ENCODE measurements around the gene ZNFX1. TPM values are rescaled to one million over a fixed set of nuclear protein-coding genes. Genes with fewer than 3 reads are reported as not detected.

ZNFX1 gene
- polyA plus RNA-seq, 1 donor from 2014 or later: 5.4 TPM

DNA sequence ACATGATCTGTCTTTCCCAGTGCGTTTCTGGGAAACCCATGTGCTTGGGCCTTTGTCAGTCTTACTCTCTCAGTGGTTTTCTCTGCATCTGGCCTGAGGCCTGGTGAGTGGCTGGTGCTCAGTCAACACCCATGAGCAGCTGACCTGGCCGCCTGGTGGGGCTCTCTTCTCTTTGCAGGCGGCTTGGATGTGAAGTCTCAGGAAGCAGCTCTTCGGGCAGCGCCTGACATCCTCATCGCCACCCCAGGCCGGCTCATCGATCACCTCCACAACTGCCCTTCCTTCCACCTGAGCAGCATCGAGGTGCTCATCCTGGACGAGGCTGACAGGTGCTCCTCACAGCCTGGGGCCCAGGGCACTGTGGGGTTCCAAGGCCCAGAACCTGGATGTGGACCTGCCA lies 47.8 kb downstream of the ZNFX1 start:
- H4K20me1 ChIP-seq (ENCODE audit: insufficient read depth): no peaks in the 10 kb centered on the region
- no peak overlapping the region for H3K9ac ChIP-seq (ENCODE audit: low read length)
- H3K9me3 ChIP-seq (ENCODE audit: low read length): no peaks in the 10 kb centered on the region
- H3K27ac ChIP-seq (ENCODE audit: low read length): no peak overlapping the region
- H3K9me2 ChIP-seq (ENCODE audit: insufficient read depth, low read length): no peaks in the 10 kb centered on the region
- H2AFZ ChIP-seq (ENCODE audit: low read depth, low read length): no peak overlapping the region
- no peak overlapping the region for H3K4me2 ChIP-seq (ENCODE audit: low read length)
- no peaks in the 10 kb centered on the region for H3F3A ChIP-seq (ENCODE audit: insufficient read depth, low read length, poor library complexity, severe bottlenecking)
- TF ChIP-seq SMC3 (conservative IDR thresholded peaks at IDR 0.05; ENCODE audit: poor library complexity) (no peak), RAD21 (conservative IDR thresholded peaks at IDR 0.05) (no peak), MXI1 (conservative IDR thresholded peaks at IDR 0.05; ENCODE audit: poor library complexity, severe bottlenecking) (no peak), EP300 (conservative IDR thresholded peaks at IDR 0.05; ENCODE audit: poor library complexity, severe bottlenecking) (no peak)
- no peaks in the 10 kb centered on the region for H3K36me3 ChIP-seq (ENCODE audit: insufficient read depth, low read length)
- no peaks in the 10 kb centered on the region for H3K27me3 ChIP-seq (ENCODE audit: insufficient read depth, low read depth, low read length)
- H3K79me2 ChIP-seq (replicated peaks; ENCODE audit: insufficient read depth, low read length): no peaks in the 10 kb centered on the region
- H3K4me3 ChIP-seq (ENCODE audit: low read length): no peak overlapping the region

DNA sequence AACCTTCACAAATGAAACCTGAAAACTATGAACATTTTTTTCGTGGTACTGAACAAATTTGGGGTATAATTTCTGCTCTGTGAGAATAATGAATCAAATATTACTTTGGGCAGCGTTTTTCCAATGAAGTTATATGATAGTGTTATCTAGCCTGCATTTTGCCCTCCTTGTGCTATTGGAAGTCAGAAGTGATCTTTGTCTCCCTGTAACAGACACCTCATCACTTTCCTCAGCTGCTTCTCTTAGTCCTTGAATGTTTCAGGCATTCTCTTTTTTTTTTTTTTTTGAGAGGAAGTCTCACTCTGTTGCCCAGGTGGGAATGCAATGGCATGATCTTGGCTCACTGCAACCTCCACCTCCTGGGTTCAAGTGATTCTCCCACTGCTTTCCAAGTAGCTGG lies 48.5 kb downstream of the ZNFX1 start:
- no peaks in the 10 kb centered on the region for H3K79me2 ChIP-seq (replicated peaks; ENCODE audit: insufficient read depth, low read length)
- H4K20me1 ChIP-seq (ENCODE audit: insufficient read depth): no peaks in the 10 kb centered on the region
- no peak overlapping the region for H3K4me2 ChIP-seq (ENCODE audit: low read length)
- H3K4me3 ChIP-seq (ENCODE audit: low read length): no peak overlapping the region
- no peaks in the 10 kb centered on the region for H3K9me2 ChIP-seq (ENCODE audit: insufficient read depth, low read length)
- H3K36me3 ChIP-seq (ENCODE audit: insufficient read depth, low read length): no peaks in the 10 kb centered on the region
- H3K27me3 ChIP-seq (ENCODE audit: insufficient read depth, low read depth, low read length): no peaks in the 10 kb centered on the region
- H3F3A ChIP-seq (ENCODE audit: insufficient read depth, low read length, poor library complexity, severe bottlenecking): no peaks in the 10 kb centered on the region
- H3K9me3 ChIP-seq (ENCODE audit: low read length): no peaks in the 10 kb centered on the region
- TF ChIP-seq EZH2 (IDR thresholded peaks at IDR 0.05; ENCODE audit: borderline replicate concordance, insufficient read depth, low read length, poor library complexity, severe bottlenecking) (no peak), POLR2AphosphoS5 (IDR thresholded peaks at IDR 0.05) (no peak), EP300 (conservative IDR thresholded peaks at IDR 0.05; ENCODE audit: poor library complexity, severe bottlenecking) (no peak), TAF1 (IDR thresholded peaks at IDR 0.05; ENCODE audit: low read depth) (no peak), RAD21 (conservative IDR thresholded peaks at IDR 0.05) (no peak), MXI1 (conservative IDR thresholded peaks at IDR 0.05; ENCODE audit: poor library complexity, severe bottlenecking) (no peak), SMC3 (conservative IDR thresholded peaks at IDR 0.05; ENCODE audit: poor library complexity) (no peak)
- TF ChIP-seq, protein P1, sequence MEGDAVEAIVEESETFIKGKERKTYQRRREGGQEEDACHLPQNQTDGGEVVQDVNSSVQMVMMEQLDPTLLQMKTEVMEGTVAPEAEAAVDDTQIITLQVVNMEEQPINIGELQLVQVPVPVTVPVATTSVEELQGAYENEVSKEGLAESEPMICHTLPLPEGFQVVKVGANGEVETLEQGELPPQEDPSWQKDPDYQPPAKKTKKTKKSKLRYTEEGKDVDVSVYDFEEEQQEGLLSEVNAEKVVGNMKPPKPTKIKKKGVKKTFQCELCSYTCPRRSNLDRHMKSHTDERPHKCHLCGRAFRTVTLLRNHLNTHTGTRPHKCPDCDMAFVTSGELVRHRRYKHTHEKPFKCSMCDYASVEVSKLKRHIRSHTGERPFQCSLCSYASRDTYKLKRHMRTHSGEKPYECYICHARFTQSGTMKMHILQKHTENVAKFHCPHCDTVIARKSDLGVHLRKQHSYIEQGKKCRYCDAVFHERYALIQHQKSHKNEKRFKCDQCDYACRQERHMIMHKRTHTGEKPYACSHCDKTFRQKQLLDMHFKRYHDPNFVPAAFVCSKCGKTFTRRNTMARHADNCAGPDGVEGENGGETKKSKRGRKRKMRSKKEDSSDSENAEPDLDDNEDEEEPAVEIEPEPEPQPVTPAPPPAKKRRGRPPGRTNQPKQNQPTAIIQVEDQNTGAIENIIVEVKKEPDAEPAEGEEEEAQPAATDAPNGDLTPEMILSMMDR (IDR thresholded peaks at IDR 0.05; ENCODE audit: poor library complexity, severe bottlenecking): no peak
- TF ChIP-seq, protein P2, sequence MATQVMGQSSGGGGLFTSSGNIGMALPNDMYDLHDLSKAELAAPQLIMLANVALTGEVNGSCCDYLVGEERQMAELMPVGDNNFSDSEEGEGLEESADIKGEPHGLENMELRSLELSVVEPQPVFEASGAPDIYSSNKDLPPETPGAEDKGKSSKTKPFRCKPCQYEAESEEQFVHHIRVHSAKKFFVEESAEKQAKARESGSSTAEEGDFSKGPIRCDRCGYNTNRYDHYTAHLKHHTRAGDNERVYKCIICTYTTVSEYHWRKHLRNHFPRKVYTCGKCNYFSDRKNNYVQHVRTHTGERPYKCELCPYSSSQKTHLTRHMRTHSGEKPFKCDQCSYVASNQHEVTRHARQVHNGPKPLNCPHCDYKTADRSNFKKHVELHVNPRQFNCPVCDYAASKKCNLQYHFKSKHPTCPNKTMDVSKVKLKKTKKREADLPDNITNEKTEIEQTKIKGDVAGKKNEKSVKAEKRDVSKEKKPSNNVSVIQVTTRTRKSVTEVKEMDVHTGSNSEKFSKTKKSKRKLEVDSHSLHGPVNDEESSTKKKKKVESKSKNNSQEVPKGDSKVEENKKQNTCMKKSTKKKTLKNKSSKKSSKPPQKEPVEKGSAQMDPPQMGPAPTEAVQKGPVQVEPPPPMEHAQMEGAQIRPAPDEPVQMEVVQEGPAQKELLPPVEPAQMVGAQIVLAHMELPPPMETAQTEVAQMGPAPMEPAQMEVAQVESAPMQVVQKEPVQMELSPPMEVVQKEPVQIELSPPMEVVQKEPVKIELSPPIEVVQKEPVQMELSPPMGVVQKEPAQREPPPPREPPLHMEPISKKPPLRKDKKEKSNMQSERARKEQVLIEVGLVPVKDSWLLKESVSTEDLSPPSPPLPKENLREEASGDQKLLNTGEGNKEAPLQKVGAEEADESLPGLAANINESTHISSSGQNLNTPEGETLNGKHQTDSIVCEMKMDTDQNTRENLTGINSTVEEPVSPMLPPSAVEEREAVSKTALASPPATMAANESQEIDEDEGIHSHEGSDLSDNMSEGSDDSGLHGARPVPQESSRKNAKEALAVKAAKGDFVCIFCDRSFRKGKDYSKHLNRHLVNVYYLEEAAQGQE (IDR thresholded peaks at IDR 0.05; ENCODE audit: borderline replicate concordance): no peak
- H3K9ac ChIP-seq (ENCODE audit: low read length): no peak overlapping the region
- no peak overlapping the region for H2AFZ ChIP-seq (ENCODE audit: low read depth, low read length)
- no peak overlapping the region for H3K27ac ChIP-seq (ENCODE audit: low read length)

All from neural cell (in vitro differentiated cells).